ENCODE results near the gene LTB.

GRCh38 chr6:31575335-31575901 lies 6.8 kb downstream of the LTB start, which contains the start of gene TNF:
- TF ChIP-seq CTCF (IDR thresholded peaks at IDR 0.05): no peak
- TF ChIP-seq JUND (IDR thresholded peaks at IDR 0.05): no peak
- TF ChIP-seq RAD21 (IDR thresholded peaks at IDR 0.05; ENCODE audit: low read length): no peak
- no peak for TF ChIP-seq MAX (IDR thresholded peaks at IDR 0.05; ENCODE audit: low read depth)
